ENCODE measurements around the gene HSD11B1.
A peak's percentile ranks its signal among the peaks of the same experiment; 100 is the strongest.

Gene HSD11B1

DNA sequence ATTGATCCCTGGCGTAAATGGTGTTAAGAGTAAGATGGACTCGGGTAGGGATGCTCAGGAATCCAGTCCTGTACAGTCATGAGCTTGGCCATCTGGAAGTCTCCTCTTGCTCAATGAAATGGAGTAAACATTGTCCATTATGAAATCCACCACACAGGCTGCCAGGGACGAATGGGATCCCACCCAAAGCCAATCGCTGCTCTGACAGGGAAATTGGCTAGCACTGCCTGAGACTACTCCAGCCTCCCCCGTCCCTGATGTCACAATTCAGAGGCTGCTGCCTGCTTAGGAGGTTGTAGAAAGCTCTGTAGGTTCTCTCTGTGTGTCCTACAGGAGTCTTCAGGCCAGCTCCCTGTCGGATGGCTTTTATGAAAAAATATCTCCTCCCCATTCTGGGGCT is at the start of gene HSD11B1:
Gene HSD11B1, plus strand, starts transcription at position 263 of the 400 bp plus-strand sequence. Its CDS starts 97 bp downstream, at position 360.
- no peak for DNase-seq

- no peak for DNase-seq
These were observed 49.0 kb upstream of the HSD11B1 start for GRCh38 chr1:209655411-209656231.

DNA sequence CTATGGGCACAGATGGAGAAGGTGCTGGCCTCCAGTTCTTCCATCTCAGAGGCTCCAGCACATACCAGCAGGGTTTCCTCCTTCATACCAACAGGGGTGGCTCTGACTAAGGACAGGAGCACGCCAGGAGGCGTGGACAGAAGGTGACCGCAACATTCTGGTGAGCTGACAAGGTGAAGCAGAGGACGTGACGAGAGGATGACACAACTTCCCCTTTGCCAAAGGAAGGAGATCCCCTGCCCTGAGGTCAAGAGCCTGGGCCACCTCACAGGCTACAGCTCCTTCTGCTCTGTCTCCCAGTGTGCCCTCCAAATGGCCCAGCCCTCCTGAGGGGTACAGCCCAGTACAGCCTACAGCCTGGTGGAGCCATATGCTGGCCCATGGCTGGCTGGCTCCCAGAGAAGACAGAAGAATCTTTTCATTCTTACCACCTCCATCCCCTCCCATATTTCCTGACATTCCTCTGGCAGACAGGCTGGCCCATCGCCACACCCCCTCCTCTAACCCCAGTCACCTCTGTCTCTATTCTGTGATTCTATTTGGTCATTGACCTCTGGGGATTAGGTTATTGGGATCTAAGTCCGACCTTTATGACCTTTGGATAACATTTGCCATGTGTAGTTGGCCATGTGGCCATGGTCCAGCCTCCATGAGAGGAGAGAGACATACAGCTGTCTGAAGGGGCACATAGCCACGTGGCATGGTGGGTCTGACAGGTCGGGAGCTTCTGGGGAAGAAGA is 47.3 kb upstream of the HSD11B1 start:
- no peak for DNase-seq

DNA sequence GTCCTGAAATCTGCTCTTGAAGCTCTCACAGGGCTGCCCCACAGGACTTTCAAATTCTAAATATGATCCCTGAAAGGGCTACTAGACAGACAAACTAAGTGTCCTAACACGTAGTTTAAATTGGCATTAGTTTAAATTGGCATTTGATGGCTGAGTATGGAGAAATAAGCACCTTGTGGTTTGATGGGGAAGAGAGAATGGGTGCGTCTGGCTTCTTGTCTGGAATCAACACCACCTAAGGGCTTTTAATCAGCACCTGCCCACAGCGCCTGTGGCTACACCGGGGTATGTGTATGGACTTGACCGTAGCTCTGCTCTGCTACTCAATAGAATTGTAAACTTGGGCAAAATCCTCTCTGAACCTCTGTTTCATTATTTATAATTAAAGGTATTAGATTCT is 46.7 kb upstream of the HSD11B1 start:
- no peak for DNase-seq

DNA sequence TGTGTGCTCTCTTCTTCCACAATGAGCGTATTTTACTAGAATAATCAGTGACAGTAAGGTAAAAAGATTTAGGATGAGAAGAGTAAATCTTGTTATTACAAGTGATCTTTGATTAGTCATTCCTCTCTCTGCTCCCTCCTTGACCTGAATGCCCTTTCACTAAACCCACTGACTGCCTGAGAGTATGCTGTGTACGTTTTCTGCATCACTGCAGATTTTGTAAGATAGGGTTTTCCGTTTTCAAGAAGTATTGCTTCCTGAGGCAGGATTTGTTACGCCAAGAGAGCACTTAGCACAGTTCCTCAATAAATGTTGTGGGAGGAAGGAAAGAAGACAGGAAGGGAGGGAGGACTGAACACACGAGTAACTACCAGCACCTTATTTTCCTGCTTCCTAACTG is 44.7 kb upstream of the HSD11B1 start:
- no peak for DNase-seq

GRCh38 chr1:209661071-209661470 is 43.6 kb upstream of the HSD11B1 start:
- no peak for DNase-seq

- no peak for DNase-seq
These were observed 41.7 kb upstream of the HSD11B1 start for GRCh38 chr1:209662879-209663327.

DNA sequence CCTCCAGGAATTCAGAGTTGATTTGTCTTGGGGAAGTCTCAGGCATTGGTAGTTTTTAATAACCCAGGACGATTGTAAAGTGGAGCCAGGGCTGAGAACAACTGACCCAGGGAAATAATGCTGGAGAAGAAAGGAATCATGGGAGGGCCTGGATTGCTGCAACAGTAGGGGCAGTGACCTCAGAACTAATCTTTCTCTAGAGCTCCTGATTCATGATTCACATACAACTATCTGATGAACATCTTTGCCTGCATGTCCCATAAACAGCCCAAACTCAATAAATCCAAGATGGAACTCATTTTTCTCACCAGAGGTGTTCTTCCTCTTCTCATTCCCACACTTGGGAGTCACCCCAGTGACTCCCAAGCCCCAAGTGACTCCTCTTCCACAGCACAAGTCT is 37.5 kb upstream of the HSD11B1 start:
- no peak for DNase-seq

DNA sequence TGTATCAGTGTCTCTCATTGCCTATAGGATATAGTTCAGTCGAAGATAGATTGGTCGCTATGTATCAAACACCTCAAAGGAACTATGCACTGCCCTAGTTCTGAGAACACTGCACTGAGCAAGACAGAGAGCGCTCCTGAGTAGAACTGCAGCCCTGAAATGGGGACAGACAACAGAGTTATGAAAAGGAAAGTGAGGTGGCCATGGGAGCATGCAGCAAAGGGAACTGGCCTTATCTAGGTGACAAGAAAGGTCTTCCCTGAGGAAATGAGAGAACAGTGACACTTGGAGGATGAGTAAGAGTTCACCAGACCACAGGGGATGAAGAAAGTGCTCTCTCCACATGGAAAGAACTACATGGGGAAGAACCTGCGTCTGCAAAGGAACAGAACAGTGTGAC is 36.9 kb upstream of the HSD11B1 start:
- no peak for DNase-seq

DNA sequence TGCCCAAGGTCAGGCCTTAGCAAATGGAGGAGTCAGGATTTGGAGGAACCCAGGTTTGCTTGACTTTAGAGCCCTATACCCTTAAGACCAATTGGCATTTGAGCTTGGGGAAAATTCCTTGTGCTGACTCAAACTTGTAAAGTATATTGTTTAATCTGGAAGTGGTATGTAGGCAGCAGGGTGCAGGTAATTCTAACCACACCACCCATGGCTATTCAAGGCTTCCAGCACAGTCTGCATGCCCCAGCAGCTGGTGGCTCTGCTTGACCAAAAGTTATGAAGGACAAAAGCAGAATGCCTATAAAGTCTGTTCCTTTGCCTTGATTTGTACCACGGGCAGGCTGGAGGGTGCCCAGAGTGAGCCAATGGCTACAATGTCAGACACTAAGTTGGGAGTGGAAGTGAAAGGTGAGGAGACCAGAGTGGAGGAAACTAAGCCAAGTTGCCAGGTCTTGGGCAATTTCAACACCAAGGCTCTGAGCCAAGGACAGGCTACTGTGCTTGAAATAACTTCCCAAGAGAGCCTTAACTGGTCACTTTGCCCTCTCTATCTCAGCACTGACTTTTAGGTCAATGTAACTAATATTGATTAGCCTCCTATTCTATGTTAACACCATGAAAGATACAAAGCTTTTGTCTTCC is 34.1 kb upstream of the HSD11B1 start:
- DNase-seq, result no peak

DNA sequence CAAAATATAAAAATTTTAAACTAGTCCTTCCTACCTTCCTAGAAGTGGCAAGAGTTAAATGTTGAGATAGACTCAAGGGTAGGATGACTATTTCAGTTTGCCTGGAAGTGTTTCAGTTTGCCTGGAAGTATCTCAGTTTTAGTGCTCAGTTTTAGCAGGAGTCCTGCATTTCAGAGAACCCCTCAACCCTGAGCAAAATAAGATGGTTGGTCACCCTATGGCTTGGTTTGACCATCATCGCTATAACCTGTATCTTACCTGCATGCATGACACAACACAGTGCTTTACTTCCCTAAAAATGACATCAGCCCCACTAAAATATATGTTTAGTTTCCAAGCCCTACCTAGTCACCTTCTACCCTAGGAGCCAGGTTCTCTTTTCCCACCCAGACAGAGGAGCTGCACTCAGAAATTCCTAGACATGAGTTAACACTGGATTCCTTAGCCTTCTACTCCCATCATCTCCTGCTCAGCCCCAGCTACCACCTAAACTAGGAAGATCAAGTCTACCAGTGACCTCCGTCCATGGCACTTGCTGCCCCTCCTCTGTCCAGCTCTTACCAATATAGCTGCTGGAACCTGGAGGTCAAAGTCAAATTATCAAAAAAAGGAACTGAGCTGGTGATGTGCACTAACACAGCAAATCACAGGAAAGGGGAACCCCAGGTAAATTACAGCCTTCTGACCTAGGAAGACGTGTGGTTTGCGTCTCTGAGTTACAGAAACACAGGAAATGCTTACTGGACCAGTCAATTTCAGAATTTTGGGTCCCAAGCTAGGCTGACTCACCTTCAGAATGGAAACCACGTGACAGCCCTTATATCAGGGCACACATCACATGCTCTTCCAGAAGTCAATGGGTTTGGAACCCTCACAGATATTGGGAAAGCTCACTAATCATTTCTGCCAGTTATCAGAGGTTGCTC is 31.7 kb upstream of the HSD11B1 start:
- no peak for DNase-seq

DNA sequence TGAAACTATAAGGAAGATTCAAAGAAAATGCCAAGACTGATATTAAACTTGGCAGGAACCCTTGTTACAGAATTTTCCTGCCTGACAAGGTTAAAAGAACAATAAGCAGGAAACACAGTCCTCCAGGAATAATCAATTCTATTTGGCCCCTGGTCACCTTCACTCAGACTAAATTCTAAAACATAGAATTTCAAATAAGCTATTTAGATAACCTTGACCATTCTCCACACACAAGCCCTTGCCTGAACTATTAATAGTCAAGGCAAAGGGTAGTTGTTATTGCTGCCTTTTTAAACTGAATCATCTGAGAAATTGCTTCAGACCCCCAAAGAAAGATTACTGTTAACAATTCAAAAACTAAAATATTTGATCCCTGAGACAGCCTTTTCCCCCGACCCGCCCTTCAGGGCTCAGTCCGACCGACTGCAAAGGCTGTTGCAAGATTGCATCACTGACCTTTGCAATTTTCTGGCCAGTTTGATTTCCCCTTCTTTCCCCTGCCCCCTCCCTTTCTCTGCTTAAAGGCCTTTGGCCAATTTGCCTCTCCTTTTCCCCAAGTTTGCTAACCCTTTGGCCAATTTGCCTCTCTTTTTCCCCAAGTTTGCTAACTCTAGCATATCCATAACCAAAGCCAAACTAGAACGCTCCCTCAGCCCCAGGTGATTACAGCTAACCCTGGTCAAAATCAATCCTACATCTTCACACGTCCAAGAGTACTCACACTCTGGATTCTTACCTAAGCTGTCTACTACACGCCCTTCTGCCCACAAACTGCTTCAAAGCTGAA is 30.8 kb upstream of the HSD11B1 start:
- no peak for DNase-seq

DNA sequence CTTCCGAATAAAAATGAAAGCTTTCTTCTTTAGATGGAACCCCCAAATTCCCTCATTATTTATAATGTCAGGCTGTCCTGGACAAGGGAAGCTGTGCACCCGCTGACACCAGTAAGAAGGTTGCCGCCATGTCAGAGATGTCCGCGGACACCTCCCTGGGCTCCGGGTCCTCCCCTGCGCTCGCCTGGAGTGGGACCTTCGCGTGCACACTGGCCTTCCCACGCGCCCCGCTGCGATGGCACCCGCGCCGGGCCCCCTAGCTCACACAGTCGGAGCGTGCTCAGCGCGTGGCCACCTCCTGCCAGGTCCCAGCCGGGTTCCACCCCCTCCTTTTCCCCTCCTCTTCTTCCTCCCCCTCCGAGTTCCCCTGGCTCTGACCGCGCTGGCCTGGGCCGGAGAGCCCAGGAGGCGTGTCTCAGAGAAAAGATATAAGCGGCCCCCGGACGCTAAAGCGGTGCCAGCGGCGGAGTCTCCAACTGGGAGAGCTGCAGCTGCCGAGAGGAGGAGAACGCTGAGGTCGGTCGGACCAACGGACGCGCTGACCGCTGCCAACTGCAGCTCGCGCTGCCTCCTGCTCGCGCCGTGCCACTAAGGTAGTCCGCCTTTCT is 29.6 kb upstream of the HSD11B1 start, which contains the start of gene G0S2:
Gene G0S2, plus strand, starts transcription at position 456 of the 608 bp plus-strand sequence. CDS start 273 bp downstream, outside the sequence.
- DNase-seq, result peak; percentile 38

DNA sequence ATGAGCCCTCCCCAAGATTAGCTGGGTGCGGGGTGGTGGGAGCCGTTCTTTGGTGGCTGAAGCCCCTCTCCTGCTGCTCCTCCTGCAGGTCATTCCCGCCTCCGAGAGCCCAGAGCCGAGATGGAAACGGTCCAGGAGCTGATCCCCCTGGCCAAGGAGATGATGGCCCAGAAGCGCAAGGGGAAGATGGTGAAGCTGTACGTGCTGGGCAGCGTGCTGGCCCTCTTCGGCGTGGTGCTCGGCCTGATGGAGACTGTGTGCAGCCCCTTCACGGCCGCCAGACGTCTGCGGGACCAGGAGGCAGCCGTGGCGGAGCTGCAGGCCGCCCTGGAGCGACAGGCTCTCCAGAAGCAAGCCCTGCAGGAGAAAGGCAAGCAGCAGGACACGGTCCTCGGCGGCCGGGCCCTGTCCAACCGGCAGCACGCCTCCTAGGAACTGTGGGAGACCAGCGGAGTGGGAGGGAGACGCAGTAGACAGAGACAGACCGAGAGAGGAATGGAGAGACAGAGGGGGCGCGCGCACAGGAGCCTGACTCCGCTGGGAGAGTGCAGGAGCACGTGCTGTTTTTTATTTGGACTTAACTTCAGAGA is 29.0 kb upstream of the HSD11B1 start:
- DNase-seq, result peak; percentile 55

DNA sequence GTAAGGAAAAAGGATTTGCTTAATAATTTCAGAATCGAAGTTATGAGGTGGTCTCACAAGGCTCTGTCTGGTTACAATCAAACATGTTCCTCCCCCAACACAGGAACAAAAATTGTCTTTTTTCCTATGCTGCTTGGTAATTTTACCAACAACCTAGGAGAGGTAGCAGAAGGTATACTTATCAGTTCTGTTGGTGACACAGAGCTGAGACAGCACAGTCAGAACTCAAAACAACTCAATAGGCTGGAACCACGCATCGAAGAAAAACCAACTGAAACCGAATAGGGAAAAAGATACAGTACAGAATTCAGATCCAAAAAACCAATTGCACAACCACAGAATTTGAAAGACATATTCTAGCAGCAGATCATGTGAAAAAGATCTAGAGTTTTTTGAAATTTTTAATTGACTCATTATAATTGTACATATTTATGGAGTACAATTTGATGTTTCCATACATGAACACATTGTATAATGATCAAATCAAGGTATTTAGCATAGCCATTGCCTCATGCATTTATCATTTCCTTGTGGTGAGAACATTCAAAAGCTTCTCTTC is 25.6 kb upstream of the HSD11B1 start:
- DNase-seq, result no peak

DNA sequence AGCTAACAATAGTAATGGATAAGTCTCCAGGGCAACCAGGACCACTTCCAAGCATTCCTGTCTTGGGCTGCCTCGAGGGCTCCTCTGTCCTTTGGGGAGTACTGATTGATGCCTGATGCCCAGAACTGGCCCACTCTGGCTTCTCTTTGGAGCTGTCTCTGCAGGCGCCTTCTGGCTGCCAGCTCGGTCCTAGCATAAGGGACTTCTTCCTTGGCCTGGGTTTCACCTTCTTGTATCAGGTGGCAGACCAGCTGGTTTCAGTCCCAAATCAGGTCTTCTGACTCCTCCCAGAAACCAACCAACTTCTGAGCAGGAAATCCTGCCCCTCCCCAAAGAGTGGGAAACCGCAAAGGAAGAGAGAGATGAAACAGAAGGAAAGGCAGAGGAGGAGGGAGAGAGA is 18.8 kb upstream of the HSD11B1 start:
- DNase-seq, result no peak

- DNase-seq, result no peak
These were observed 18.3 kb upstream of the HSD11B1 start for GRCh38 chr1:209686322-209686721.

DNA sequence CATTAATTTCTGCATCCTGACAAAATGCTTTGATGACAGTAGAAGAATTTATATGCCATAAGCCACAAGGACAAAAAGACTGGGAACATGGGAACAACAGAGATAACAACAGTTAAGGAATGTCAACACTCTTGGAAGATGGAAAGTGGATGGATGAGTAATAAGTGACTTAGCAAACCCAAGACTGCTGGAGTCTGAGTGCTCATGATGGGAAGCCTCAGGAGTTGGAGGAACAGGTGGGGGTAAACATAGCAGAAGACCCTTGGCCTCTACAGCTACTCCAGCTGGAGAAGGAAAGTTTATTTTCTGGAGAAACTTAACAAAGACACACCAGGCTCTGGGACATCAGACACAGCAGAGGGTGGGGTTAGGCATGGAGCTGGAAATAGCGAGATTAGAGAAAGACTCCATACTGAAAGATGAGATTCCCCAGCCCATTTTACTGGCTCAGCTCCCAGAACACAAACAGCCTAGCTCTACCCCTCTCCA is 15.9 kb upstream of the HSD11B1 start:
- no peak for DNase-seq

DNA sequence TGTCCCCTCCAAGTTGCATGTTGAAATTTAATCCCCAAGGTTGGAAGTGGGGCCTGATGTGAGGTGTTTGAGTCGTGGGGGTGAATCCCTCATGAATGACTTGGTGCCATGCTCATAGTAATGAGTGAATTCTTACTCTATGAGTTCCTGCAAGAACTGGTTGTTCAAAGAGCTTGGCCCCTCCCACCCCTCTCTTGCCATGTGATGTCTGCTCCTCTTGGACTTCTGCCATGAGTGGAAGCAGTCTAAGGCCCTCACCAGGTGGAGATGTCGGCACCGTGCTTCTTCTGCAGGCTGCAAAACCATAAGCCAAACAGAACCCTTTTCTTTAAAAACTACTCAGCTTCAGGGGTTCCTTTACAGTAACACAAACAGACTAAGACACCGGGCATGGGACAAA is 15.2 kb upstream of the HSD11B1 start:
- no peak for DNase-seq

DNA sequence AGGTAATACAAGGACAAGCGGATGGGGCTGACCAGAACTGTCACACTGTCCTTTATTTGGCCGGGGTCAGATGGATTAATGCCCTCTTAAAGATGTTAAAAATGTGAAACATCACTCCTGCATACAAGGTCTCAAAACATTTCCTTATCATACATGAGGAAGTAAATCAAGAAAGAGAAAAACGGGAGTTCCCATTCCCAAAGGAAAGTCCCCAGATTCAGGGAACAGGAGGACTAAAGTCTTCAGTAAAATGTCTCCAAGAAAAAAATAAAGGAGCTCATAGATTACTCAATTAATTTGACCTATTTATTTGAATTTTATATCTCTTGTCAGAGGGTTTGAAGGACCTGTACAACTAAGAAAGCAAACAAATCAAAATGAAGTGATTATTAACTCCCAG is 13.4 kb upstream of the HSD11B1 start:
- no peak for DNase-seq

All from NCI-H1092 (cell line).